ENCODE data around the gene GALNT17.

GALNT17 gene

DNA sequence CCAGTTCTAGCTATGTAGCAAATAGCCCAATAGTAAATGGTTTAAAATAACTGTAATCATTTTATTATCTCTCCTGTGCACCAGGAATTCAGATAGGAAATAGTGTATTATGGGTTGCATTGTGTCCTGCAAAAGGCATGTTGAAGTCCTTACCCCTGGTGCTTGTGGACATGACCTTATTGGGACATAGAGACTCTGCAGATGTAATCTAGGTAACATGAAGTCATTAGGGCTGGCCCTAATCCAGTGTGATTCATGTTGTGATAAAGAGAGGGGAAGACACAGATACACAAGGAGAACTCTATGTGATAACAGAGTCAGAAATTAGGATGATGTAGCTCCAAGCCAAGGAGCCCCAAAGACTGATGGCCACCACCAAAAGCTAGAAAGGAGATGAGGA lies 462.8 kb downstream of the GALNT17 start:
- no peak overlapping the region for H3K4me2 ChIP-seq (ENCODE audit: insufficient read depth, low read length)
- no peak overlapping the region for H2AFZ ChIP-seq (ENCODE audit: low read depth, low read length)
- ATAC-seq (ENCODE audit: insufficient read depth, low read depth) (no peak), DNase-seq (no peak)
- no peak overlapping the region for H3K4me3 ChIP-seq (ENCODE audit: low read depth in 1 of 2, low read length in 2 of 2)
- TF ChIP-seq, protein P1, sequence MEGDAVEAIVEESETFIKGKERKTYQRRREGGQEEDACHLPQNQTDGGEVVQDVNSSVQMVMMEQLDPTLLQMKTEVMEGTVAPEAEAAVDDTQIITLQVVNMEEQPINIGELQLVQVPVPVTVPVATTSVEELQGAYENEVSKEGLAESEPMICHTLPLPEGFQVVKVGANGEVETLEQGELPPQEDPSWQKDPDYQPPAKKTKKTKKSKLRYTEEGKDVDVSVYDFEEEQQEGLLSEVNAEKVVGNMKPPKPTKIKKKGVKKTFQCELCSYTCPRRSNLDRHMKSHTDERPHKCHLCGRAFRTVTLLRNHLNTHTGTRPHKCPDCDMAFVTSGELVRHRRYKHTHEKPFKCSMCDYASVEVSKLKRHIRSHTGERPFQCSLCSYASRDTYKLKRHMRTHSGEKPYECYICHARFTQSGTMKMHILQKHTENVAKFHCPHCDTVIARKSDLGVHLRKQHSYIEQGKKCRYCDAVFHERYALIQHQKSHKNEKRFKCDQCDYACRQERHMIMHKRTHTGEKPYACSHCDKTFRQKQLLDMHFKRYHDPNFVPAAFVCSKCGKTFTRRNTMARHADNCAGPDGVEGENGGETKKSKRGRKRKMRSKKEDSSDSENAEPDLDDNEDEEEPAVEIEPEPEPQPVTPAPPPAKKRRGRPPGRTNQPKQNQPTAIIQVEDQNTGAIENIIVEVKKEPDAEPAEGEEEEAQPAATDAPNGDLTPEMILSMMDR (IDR thresholded peaks at IDR 0.05; ENCODE audit: borderline replicate concordance, extremely low read depth, low read length, poor library complexity, severe bottlenecking), result no peak
- TF ChIP-seq EZH2 (IDR thresholded peaks at IDR 0.05; ENCODE audit: borderline replicate concordance, low read depth, low read length, severe bottlenecking), result no peak
- H3K9me3 ChIP-seq (ENCODE audit: insufficient read depth, low read length, severe bottlenecking), result no peaks in the 10 kb centered on the region
- H3K9ac ChIP-seq (ENCODE audit: low read depth, low read length), result no peak overlapping the region
- H3K79me2 ChIP-seq (ENCODE audit: insufficient read depth, low read length), result no peaks in the 10 kb centered on the region
- H3K36me3 ChIP-seq (ENCODE audit: insufficient read depth, low read length), result no peaks in the 10 kb centered on the region
- no peak overlapping the region for H3K27ac ChIP-seq (ENCODE audit: low read length)
- no peaks in the 10 kb centered on the region for H4K20me1 ChIP-seq (ENCODE audit: insufficient read depth, low read length)
- H3K27me3 ChIP-seq (ENCODE audit: insufficient read depth, low read length, poor library complexity), result no peaks in the 10 kb centered on the region
- H3K4me1 ChIP-seq (ENCODE audit: insufficient read depth, low read length), result no peaks in the 10 kb centered on the region

DNA sequence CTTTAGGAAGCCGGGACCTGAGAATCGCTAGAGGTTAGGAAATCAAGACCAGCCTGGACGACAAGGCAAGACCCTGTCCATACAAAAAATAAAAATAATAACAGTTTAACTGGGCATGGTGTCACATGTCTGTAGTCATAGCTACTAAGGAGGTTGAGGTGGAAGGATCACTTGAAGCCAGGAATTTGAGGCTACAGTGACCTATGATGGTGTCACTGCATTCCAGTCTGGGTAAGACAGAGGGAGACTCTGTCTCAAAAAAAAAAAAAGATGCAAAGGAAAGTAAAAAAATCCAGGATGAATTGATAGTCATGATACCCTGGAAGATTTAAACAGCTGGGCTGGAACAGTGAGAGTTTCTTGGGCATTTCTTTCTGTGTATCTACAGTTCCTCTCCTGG lies 463.2 kb downstream of the GALNT17 start:
- Histone ChIP-seq H3K9me3 (ENCODE audit: insufficient read depth, low read length, severe bottlenecking) (no peaks in the 10 kb centered on the region), H3K27ac (ENCODE audit: low read length) (no peak overlapping the region), H3K4me3 (ENCODE audit: low read depth in 1 of 2, low read length in 2 of 2) (no peak overlapping the region), H3K36me3 (ENCODE audit: insufficient read depth, low read length) (no peaks in the 10 kb centered on the region), H3K4me2 (ENCODE audit: insufficient read depth, low read length) (no peak overlapping the region), H3K79me2 (ENCODE audit: insufficient read depth, low read length) (no peaks in the 10 kb centered on the region), H4K20me1 (ENCODE audit: insufficient read depth, low read length) (no peaks in the 10 kb centered on the region), H3K27me3 (ENCODE audit: insufficient read depth, low read length, poor library complexity) (no peaks in the 10 kb centered on the region), H3K9ac (ENCODE audit: low read depth, low read length) (no peak overlapping the region), H2AFZ (ENCODE audit: low read depth, low read length) (no peak overlapping the region), H3K4me1 (ENCODE audit: insufficient read depth, low read length) (no peaks in the 10 kb centered on the region)
- ATAC-seq (ENCODE audit: insufficient read depth, low read depth) (no peak), DNase-seq (no peak)
- TF ChIP-seq EZH2 (IDR thresholded peaks at IDR 0.05; ENCODE audit: borderline replicate concordance, low read depth, low read length, severe bottlenecking), result no peak
- TF ChIP-seq, protein P1 (IDR thresholded peaks at IDR 0.05; ENCODE audit: borderline replicate concordance, extremely low read depth, low read length, poor library complexity, severe bottlenecking), result no peak

DNA sequence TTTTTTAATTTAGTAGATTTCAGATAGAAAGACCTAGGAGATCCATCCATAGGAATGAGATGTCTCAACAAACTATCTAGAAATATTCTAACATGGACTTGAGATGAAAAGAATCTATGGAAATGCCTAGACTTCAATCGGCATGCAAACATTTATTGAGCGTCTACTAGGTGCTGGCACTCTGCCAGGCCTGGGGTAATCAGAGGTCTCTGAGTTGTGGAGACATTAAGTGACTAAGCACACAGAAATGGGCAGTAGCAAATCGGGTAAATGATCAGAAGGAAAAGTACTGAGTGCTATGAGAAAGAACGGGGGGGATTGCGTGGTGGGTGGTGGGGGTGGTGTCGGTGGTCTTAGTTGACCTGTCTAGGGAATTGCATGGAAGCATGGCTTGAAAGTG lies 466.6 kb downstream of the GALNT17 start:
- Histone ChIP-seq H3K4me1 (ENCODE audit: insufficient read depth, low read length) (no peaks in the 10 kb centered on the region), H4K20me1 (ENCODE audit: insufficient read depth, low read length) (no peaks in the 10 kb centered on the region), H3K27me3 (ENCODE audit: insufficient read depth, low read length, poor library complexity) (no peaks in the 10 kb centered on the region), H3K4me2 (ENCODE audit: insufficient read depth, low read length) (no peak overlapping the region), H2AFZ (ENCODE audit: low read depth, low read length) (no peak overlapping the region), H3K9me3 (ENCODE audit: insufficient read depth, low read length, severe bottlenecking) (no peaks in the 10 kb centered on the region), H3K9ac (ENCODE audit: low read depth, low read length) (no peak overlapping the region), H3K36me3 (ENCODE audit: insufficient read depth, low read length) (no peaks in the 10 kb centered on the region), H3K79me2 (ENCODE audit: insufficient read depth, low read length) (no peaks in the 10 kb centered on the region), H3K27ac (ENCODE audit: low read length) (no peak overlapping the region), H3K4me3 (ENCODE audit: low read depth in 1 of 2, low read length in 2 of 2) (no peak overlapping the region)
- DNase-seq (no peak), ATAC-seq (ENCODE audit: insufficient read depth, low read depth) (no peak)
- TF ChIP-seq, protein P1 (IDR thresholded peaks at IDR 0.05; ENCODE audit: borderline replicate concordance, extremely low read depth, low read length, poor library complexity, severe bottlenecking), result no peak
- no peak for TF ChIP-seq EZH2 (IDR thresholded peaks at IDR 0.05; ENCODE audit: borderline replicate concordance, low read depth, low read length, severe bottlenecking)

DNA sequence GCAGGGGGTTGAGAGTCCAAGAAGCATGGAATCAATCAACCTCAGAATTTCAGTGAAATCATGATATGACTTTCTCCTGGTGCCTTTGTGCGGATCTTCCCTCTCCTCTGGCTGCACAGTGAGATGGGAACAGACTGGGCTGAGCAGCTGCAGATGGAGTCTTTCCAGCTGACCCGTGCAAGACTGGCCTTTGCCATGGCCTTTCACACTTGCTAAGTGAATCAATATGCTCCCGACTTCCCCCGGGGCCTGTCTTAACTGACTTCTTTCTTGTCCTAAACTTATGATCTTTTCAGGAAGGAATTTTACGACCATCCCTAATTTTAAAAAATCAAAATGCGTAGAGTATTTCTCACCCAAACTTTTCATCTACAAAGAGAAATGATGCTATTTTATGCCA lies 469.9 kb downstream of the GALNT17 start:
- ATAC-seq (ENCODE audit: insufficient read depth, low read depth) (no peak), DNase-seq (no peak)
- no peaks in the 10 kb centered on the region for H3K4me1 ChIP-seq (ENCODE audit: insufficient read depth, low read length)
- no peaks in the 10 kb centered on the region for H3K27me3 ChIP-seq (ENCODE audit: insufficient read depth, low read length, poor library complexity)
- H3K79me2 ChIP-seq (ENCODE audit: insufficient read depth, low read length), result no peaks in the 10 kb centered on the region
- TF ChIP-seq, protein P1 (IDR thresholded peaks at IDR 0.05; ENCODE audit: borderline replicate concordance, extremely low read depth, low read length, poor library complexity, severe bottlenecking), result no peak
- no peak for TF ChIP-seq EZH2 (IDR thresholded peaks at IDR 0.05; ENCODE audit: borderline replicate concordance, low read depth, low read length, severe bottlenecking)
- H4K20me1 ChIP-seq (ENCODE audit: insufficient read depth, low read length), result no peaks in the 10 kb centered on the region
- no peak overlapping the region for H3K27ac ChIP-seq (ENCODE audit: low read length)
- H3K36me3 ChIP-seq (ENCODE audit: insufficient read depth, low read length), result no peaks in the 10 kb centered on the region
- no peak overlapping the region for H3K4me2 ChIP-seq (ENCODE audit: insufficient read depth, low read length)
- no peak overlapping the region for H3K4me3 ChIP-seq (ENCODE audit: low read depth in 1 of 2, low read length in 2 of 2)
- H3K9ac ChIP-seq (ENCODE audit: low read depth, low read length), result no peak overlapping the region
- H3K9me3 ChIP-seq (ENCODE audit: insufficient read depth, low read length, severe bottlenecking), result no peaks in the 10 kb centered on the region
- no peak overlapping the region for H2AFZ ChIP-seq (ENCODE audit: low read depth, low read length)

All from DND-41 (cell line).